Cardiac fibroblast (primary cell): Measurements from ENCODE around the gene OSBPL1A.
A peak's percentile ranks its signal among the peaks of the same experiment; 100 is the strongest.

Source experiments
- DNase-seq, 2 donors: peaks; one replicate each; pipeline versions ENCODE4 v3.0.0 to v3.0.0-alpha.2; 2010; ENCODE audit warnings: low read depth in 2 of 2
- H3K4me3 ChIP-seq, 2 donors: replicated peaks in 1 of 2; 1 replicate in 1 of 2; 2 replicates in 1 of 2; pipeline ENCODE4 v1.5.1; 2011; ENCODE audit warnings: low read depth in 2 of 2, low read length in 2 of 2, mild to moderate bottlenecking in 2 of 2, moderate library complexity in 1 of 2
- TF ChIP-seq, protein P1 (sequence below): IDR thresholded peaks from one replicate; pipeline ENCODE4 v1.5.1; 2011; ENCODE audit warnings: low read depth, mild to moderate bottlenecking, low read length, inconsistent platforms

OSBPL1A gene

DNA sequence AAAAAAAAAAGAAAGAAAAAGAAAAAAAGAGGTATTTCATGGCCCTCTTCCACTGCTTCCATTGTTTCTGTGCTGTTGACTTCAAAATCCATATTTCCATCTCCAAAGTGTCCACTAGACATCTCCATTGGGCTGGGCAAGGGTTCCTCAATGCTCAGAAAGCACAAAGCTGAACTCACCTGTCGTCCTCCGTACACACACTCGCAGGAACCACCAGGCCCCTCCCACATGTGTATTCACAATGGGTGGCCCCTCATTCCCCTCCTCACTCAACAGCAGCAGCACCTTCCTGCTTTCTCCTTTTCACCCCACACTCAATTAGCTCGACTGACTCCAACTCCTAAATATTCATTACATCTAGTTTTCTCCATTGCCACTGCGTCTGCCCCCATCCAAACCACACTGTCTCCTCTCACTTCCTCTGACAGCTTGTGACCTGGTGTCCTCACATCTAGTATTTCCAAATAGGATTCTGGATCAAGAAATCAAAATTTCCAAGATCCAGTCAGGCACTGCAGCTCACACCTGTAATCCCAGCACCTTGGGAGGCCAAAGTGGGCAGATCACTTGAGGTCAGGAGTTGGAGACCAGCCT lies 25.2 kb downstream of the OSBPL1A start:
- TF ChIP-seq, protein P1, sequence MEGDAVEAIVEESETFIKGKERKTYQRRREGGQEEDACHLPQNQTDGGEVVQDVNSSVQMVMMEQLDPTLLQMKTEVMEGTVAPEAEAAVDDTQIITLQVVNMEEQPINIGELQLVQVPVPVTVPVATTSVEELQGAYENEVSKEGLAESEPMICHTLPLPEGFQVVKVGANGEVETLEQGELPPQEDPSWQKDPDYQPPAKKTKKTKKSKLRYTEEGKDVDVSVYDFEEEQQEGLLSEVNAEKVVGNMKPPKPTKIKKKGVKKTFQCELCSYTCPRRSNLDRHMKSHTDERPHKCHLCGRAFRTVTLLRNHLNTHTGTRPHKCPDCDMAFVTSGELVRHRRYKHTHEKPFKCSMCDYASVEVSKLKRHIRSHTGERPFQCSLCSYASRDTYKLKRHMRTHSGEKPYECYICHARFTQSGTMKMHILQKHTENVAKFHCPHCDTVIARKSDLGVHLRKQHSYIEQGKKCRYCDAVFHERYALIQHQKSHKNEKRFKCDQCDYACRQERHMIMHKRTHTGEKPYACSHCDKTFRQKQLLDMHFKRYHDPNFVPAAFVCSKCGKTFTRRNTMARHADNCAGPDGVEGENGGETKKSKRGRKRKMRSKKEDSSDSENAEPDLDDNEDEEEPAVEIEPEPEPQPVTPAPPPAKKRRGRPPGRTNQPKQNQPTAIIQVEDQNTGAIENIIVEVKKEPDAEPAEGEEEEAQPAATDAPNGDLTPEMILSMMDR: no peak
- DNase-seq: no peak
- no peak overlapping the region for H3K4me3 ChIP-seq

DNA sequence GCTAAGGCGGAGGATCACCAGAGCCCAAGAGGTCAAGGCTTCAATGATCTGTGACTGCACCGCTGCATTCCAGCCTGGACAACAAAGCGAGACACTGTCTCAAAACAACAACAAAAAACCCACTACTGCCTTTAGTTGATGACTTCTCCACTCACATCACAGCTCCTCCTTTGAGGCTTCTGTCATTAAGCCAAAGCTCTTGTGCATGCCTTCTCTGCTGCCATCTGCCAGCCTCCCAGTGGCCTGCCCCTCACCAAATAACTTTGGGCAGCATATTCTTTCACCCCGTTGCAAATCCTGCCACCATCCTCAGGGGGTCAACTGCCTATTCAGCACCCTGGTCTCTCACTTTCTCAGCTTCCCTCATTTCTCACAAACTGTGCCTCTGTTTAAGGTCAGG lies 27.5 kb downstream of the OSBPL1A start:
- H3K4me3 ChIP-seq: no peak overlapping the region
- no peak for DNase-seq
- TF ChIP-seq, protein P1: no peak

DNA sequence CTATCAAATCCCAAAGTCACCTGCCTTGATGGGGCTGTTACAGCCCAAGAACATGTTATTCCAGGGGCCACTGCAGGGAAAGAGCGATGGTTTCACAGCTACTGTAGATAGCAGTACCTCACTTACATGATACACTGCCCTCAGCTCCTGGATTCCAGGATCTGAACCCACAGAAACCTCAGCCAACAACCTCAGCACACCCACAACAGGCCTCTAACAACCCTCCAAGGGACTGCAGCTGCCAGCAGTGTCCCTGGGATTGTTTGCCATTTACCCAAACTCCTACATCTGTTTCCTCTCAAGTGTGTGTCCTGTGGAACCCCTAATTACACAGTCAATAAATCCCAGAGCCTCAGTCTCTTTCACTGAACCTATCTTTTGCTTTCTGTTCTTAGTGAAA lies 28.2 kb downstream of the OSBPL1A start:
- no peak overlapping the region for H3K4me3 ChIP-seq
- DNase-seq: peak in 1 of 2 donors; percentile 14
- TF ChIP-seq, protein P1: no peak

DNA sequence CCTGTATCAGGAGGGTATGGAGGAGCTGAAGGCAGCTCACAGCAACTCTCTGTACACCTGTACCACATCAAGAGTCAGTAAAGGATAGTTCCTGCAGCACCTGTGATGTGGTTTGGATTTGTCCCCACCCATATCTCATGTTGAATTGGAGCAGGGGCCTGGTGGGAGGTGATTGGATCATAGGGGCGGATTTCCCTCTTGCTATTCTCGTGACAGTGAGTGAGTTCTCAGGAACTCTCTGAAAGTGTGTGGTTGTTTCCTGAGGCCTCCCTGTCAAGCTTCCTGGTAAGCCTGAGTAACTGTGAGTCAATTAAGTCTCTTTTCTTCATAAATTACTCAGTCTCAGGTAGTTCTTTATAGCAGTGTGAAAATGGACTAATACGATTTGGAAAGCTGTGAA lies 28.9 kb downstream of the OSBPL1A start:
- H3K4me3 ChIP-seq: no peak overlapping the region
- DNase-seq: peak in 1 of 2 donors; percentile 17

DNA sequence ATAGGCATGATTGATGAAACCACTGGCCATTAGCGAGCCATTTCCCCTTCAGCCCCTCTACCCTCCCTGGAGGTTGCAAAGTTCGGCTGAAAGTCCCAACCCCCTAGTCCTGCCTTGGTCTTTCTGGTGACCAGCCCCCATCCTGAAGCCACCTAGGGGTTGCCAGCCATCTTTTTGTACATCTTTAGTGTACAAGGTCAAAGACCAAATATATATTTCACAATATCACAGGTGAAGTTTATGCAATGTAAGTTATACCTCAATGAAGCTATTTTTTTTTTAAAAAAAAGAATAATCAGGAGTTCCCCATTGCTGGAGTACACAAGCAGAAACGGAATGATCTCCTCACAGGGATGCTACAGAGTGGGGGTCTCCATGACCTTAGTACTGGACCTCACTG lies 31.3 kb downstream of the OSBPL1A start:
- TF ChIP-seq, protein P1: no peak
- no peak for DNase-seq

More for the DNA sequence above, 28.9 kb downstream of the OSBPL1A start:
- TF ChIP-seq, protein P1: no peak

DNA sequence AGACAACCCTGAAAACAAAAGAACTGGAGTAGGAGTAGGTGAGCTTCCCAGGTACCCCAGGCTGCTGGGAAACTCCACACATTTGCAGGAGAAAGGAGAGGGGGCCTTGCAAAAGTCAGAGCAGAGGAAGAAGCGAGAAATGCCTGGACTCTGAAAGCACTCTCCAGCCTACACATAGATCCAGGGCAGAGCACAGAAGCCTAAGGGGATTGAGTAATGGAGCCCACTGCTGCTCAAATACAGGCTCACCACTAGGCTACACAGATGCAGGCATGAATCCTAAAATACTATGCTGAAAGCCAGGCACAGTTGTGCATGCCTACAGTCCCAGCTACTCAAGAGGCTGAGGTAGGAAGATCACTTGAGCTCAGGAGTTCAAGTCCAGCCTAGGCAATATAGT lies 33.4 kb downstream of the OSBPL1A start:
- TF ChIP-seq, protein P1: no peak
- DNase-seq: no peak
- no peak overlapping the region for H3K4me3 ChIP-seq

More for the DNA sequence above, 31.3 kb downstream of the OSBPL1A start:
- H3K4me3 ChIP-seq: no peak overlapping the region

DNA sequence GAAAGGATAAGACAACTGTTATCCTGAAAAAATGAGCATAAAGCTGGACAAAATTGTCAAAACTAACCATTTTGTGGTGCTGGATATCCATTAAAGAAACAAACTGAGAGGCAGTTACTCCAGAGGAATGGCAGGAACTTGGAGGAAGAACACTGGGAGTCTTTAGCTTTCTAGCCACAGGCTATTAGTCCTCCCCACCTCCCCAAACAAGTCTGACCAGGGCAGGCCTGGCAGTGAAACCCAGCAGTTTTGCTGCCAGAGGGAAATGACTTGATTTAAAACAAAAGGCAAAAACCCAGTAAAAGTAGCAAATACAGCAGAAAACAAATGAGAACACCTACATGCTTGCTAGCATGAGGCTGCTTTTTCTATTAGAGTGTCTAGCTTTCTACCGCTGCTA lies 34.9 kb downstream of the OSBPL1A start:
- TF ChIP-seq, protein P1: no peak
- DNase-seq: no peak
- H3K4me3 ChIP-seq: no peak overlapping the region
